Measurements from ENCODE around the gene TTC13. TPM values are rescaled to one million over a fixed set of nuclear protein-coding genes. Genes with fewer than 3 reads are reported as not detected.
A peak's percentile ranks its signal among the peaks of the same experiment; 100 is the strongest.
"Not testable (repeated sequence)": the region's sequence is repeated elsewhere in the genome, so short reads cannot be mapped to it uniquely, and the experiment has no call there.

TTC13 gene
- total RNA-seq, 1 donor from 2014 or later, result 16.7 TPM

GRCh38 chr1:230992100-230992774 lies 13.6 kb upstream of the TTC13 start:
- DNase-seq, result no peak

GRCh38 chr1:230987448-230987847 lies 8.8 kb upstream of the TTC13 start:
- DNase-seq, result no peak

DNA sequence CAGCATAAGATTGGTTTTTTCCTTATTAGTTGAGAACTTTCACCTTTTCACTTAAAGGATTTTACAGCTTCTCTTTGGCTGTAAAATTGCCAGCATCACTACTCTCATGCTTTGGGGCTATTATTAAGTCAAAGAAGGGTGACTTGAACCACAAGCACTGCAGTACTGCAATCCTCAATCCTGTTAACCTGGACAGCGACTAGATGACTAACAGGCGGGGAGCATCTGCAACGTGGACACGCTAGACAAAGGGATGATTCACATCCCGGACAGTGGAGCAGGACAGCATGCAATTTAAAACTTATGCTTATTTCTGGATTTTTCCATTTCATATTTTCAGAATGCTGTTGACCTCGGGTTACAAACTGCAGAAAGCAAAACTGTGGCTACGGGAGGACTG lies 8.3 kb upstream of the TTC13 start:
- DNase-seq, result no peak

DNA sequence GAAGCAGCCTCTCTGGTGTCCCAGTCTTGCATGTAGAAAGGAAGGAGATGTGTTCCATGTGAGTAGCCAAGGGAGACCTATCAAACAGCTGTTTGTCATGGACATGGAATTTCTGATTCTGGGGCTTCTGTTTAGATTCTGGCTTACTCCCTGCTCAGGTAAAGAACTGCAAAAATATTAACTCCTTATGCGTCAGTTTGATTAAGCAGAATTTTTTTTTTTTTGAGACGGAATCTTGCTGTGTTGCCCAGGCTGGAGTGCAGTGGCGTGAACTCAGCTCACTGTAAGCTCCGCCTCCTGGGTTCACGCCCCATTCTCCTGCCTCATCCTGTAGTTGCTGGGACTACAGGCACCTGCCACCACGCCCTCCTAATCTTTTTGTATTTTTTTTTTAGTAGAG lies 7.0 kb upstream of the TTC13 start:
- no peak for DNase-seq

- DNase-seq, result not testable (repeated sequence)
Measured at GRCh38 chr1:230984622-230985515, 6.2 kb upstream of the TTC13 start.

DNA sequence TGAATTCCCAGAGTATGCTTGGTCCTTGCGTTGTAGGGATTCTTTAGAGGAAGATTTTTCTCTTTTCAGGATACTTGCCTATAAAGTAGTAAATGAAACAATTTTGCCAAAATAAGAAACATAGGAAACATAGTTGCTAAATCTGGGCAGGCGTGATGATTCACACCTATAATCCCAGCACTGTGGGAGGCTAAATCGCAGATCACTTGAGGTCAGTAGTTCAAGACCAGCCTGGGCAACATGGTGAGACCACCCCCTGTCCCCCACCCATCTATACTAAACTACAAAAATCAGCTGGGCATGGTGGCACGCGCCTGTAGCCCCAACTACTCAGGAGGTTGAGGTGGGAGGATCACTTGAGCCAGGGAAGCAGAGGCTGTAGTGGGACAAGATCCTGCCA lies 5.2 kb upstream of the TTC13 start:
- DNase-seq, result no peak

DNA sequence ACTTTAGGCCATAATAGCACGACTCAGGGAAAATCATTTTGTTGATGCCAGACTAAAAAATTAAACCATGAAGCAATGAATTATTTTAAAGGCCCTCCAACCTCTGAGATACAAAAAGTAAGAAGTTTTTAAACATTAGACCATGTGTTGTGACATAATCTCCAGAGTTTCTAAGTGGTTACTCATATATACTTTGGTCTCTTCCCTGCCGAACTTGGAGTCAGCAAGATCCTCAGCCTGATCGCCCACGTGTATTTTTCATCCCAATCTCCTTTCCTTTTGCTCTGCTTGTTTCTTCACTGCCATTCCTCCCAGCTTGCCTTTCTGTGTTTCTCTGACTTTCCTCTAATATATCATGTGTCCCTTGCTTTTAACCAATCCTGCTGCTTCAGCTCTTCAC lies 4.0 kb upstream of the TTC13 start:
- no peak for DNase-seq

DNA sequence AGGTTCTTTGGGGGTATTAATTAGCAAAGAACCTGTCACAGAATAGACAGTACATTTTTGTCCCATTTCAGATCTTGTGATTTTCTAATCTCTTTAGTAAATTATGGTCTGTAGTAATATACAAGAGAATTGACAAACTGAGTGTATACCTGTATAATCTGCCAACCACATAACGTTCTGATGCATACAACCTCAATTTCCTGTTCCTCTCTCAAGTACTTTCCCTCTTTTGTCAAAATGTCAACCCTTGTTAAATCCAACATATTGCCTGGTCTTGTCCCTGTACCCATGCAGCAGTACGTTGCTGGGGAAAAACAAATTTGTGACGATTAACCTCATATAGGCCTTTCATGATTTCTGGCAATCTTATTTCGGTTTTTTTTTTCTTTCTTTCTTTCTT lies 1.3 kb upstream of the TTC13 start:
- no peak for DNase-seq

GRCh38 chr1:230979389-230979716 lies 692 bp upstream of the TTC13 start:
- no peak for DNase-seq

DNA sequence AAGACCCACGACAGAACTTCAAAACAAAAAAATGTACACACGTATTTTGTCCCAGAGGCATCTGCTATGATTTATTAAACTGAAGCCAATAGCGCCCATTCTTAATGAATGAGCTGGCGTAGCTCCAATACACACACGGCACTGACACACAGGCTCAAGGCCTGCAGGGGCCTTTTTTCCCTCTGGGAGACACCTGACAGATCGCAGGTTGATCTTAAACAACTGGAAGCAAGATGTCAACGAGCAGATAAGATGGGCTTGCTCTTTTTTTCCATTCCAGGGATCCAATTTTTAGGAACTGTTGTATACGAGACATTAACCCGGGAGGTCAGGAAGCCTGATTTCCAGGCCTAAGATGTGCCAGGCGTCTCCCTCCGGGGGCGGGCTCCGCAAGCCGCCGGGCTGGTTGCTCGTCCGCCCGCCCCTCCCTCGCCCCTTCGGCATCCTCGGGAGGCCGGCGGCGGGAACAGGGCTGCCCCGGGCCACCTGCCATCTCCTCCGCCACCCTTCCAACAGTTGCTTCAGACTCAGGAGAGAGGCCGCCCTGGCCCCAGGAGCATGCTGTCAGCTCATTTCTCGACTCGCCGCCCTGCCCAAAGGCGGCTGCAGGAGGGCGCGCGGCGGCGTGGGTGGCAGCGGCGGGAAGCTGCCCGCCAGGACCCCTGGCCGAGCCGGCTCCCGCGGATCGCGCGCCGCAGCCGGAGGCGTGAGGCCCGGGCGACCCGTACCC lies 735 bp downstream of the TTC13 start:
- DNase-seq, result no peak

DNA sequence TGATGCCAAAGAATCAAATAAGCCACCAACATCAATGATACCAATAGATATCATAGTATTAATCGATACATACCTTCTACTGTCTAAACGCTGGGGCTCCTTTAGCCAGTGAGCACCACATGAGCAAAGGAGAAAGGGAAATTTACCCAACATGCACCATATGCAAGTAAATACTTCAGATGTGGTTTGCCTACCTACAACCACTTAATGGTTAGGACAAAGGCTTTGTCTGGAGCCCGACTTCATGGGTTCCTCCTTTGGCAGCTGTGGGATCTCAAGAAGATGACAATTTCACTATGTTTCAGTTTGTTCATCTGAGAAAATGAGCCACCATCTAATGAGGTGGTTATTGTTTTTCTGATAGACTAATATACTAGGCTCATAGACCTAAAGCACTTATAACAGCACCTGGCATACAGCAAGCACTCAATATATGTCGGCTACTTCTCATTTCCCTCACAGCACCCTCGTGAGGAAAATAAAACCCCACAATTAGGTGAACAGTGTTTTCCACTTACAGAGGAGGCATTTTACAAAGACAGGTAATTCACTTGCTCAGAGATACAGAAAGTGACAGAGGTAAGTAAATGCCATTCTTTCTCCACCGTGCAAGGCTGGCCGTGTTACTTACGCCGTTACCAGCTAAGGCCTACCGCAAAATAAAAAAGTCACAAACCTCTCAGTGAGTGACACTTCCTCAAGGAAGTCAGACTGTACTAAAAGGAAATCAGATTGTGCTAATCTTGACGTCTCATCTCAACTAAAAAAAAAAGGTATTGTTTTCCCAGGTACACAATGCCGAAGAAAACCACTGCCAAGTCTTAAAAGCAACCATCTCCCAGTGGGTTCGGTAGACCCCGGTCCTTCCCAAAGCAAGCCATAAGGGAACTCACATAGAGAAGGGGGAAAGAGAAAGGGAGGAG lies 1.6 kb downstream of the TTC13 start:
- peak; percentile 0 for DNase-seq

DNA sequence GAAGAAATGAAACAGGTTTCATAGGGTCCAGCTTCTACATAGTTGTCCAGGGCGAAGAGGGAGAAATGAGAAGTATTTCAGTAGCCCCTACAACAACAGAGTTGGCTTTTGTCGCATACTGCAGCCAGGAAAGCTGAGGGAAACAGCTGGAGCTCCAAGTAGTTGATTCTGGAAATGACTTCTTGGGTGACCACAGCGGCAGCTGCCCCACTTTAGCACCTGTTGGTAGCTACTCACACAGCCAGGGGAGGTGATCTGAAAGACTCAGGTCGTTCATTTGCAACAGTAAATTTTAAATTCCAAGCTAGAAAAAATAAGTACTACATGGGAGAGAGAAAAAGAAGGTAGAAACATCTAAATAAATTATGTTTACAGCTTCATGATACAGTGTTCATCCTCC lies 2.3 kb downstream of the TTC13 start:
- no peak for DNase-seq

- no peak for DNase-seq
Measured at GRCh38 chr1:230975636-230976035, 3.0 kb downstream of the TTC13 start.

DNA sequence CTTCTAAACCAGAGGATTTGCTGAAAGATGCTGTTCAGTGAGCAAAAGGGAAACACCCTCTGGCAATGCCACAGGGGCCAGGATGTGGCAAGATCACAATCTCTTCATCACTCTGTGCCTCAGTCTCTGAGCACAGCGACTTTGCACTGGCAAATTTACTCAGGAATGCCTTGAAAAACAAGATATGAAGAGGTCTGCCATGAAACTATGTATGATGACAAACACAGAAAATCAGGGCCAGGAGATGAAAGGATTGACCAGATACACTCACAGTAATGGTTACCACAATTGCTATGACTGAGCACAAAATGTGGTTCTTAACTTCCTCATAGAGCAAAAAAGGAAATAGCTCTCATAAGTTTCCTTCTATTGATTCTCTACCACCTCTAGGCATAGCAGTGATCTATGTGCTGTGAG lies 5.8 kb downstream of the TTC13 start:
- DNase-seq, result no peak

GRCh38 chr1:230971771-230972170 lies 6.9 kb downstream of the TTC13 start:
- no peak for DNase-seq

DNA sequence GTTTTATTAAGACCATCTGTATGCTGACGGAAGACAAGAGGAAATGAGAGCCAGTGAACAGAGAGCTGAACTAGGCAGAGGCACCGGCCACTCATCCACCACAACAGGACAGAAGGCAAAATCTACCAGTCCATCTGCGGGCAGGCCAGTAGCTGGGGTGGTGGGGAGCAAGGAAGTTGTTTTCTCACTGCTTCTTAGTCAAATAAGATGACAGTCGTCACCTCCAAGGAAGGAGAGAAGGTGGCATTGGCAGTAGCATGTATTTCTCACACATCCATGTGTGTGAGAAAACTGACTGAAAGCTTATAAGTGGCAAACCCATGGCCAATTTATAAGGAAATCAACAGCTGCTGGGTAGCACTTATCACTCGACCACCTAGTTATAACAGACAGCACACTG lies 8.2 kb downstream of the TTC13 start:
- no peak for DNase-seq

GRCh38 chr1:230966358-230966873 lies 12.2 kb downstream of the TTC13 start:
- DNase-seq, result no peak

DNA sequence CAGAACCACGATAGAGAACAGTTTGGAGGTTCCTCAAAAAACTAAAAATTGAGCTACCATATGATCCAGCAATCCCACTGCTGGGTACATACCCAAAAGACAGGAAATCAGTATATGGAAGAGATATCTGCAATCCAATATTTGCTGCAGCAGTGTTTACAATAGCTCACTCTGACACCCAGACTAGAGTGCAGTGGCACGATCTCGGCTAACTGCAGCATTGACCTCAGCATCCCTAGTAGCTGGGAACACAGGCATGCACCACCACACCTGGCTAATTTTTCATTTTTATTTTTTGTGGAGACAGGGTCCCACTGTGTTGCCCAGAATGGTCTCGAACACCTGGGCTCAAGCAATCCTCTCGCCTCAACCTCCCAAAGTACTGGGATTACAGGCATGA lies 13.1 kb downstream of the TTC13 start:
- DNase-seq, result no peak

- no peak for DNase-seq
Measured at GRCh38 chr1:230964896-230965295, 13.8 kb downstream of the TTC13 start.

DNA sequence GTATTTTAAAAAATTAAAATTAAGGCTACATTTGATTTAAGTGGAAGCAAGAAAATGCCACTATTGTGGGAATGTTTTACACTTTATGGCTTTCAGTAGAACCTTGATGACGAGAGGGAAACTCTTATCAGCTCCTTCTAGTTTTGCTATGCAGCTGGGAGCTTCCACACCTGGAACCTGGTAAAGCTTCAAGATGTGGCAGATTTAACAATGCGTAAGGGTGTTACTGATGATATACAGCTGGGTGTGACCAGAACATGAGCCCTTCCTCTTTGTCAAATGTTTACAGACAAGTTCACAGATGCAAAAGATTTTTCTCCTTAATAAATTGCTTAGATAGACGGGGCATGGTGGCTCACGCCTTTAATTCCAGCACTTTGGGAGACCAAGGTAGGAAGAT lies 20.3 kb downstream of the TTC13 start:
- DNase-seq, result no peak

- DNase-seq, result no peak
Measured at GRCh38 chr1:230957580-230957989, 21.1 kb downstream of the TTC13 start.

DNA sequence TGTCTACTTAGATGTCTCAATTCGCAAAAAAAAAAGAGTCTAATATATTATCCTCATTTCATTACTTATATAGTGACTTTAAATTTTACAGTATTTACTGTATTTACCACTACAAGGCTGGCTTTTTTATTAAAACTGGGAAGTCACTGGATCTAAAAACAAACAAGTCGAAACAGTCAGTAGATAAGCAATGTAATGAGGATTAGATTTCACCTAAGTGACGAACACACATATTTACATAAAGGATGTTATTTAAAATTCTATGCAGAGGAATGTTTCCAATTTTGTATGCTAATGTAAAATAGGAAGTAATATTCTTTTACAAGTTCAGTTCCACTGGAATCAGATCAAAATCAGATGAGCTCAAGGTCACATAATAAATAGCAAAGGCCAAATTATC lies 28.3 kb downstream of the TTC13 start:
- no peak for DNase-seq
